ENCODE data around the gene TPSAB1.

DNA sequence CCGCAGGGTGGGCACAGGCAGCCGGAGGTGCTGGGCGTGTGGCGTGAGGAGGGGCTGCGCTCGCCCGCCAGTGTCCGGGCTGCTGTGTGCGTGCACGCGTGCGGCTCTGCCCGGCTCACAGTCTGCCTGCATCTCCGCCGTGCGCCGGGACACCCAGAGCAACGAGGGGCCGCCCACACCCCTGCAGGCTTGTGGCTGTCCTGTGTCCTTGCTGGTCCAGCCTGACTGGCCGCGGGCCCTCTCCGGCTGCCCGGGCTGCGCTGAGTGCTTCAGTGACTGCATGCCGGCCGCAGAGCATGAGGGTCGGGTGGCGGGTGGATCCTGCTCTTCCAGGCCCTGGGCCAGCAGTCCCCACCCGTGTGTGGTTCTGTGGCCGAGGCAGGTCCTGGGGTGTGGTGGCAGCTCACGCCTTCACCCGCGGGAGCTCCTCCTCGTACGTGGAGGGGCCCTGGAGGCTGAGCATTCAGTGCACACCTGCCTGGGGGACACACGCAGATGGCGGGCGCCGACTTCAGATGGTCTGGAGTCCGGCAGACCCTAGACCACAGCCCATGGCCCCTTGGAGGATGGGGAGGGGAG lies 27.8 kb upstream of the TPSAB1 start:
- TF ChIP-seq, protein P1, sequence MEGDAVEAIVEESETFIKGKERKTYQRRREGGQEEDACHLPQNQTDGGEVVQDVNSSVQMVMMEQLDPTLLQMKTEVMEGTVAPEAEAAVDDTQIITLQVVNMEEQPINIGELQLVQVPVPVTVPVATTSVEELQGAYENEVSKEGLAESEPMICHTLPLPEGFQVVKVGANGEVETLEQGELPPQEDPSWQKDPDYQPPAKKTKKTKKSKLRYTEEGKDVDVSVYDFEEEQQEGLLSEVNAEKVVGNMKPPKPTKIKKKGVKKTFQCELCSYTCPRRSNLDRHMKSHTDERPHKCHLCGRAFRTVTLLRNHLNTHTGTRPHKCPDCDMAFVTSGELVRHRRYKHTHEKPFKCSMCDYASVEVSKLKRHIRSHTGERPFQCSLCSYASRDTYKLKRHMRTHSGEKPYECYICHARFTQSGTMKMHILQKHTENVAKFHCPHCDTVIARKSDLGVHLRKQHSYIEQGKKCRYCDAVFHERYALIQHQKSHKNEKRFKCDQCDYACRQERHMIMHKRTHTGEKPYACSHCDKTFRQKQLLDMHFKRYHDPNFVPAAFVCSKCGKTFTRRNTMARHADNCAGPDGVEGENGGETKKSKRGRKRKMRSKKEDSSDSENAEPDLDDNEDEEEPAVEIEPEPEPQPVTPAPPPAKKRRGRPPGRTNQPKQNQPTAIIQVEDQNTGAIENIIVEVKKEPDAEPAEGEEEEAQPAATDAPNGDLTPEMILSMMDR (IDR thresholded peaks at IDR 0.05) = no peak
- TF ChIP-seq POLR2A (IDR thresholded peaks at IDR 0.05) = no peak

Data from uterus (tissue), 2 donors.